ENCODE results near the gene SYT13. TPM values are rescaled to one million over a fixed set of nuclear protein-coding genes. Genes with fewer than 3 reads are reported as not detected.

Gene SYT13
- total and polyA plus RNA-seq, 11 donors: 0.61 to 7.5 (median 3.2) TPM

DNA sequence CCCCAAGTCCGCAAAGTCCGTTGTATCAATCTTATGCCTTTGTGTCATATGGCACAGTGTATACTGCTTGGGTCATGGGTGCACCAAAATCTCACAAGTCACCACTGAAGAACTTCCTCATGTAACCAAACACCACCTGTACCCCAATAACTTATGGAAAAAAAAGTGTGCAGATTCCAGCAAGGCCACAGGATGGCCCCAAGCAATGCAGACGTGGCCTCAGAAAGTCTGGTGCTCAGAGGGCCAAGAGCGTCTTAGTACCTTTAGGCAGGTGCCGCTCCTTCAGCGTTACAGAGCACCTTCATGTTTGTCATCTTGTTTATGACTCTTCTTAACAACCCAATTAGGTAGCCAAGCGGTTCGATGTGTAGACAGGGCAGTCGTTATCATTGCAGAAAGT, 74.4 kb downstream of the SYT13 start:
- H3K27ac ChIP-seq: peak overlapping the region in 1 of 12 donors; percentile 93
- no peak for DNase-seq
- H3K27me3 ChIP-seq: no peaks in the 10 kb centered on the region
- no peaks in the 10 kb centered on the region for H3K9me3 ChIP-seq
- H3K4me1 ChIP-seq: peaks cover 14 to 68% (median 32%) of the 10 kb centered on the region in 12 donors
- intact Hi-C loops (cut with DNase I): loop anchor here in 4 of 10 donors (2.0 to 5.0 kb wide), 3 partner anchors 31 to 81 kb away; partner anchors contain the start of gene PRDM11 (in 2 of the 4)
- whole genome bisulfite sequencing, 4 donors: 85 to 94% (median 91%) methylated on average over 9 of the region's 9 CpGs
- no peak overlapping the region for H3K4me3 ChIP-seq
- peaks cover 0 to 20% (median 8%) of the 10 kb centered on the region in 9 donors for H3K36me3 ChIP-seq
- no peak for TF ChIP-seq POLR2A (IDR thresholded peaks at IDR 0.05)
- TF ChIP-seq, protein P1, sequence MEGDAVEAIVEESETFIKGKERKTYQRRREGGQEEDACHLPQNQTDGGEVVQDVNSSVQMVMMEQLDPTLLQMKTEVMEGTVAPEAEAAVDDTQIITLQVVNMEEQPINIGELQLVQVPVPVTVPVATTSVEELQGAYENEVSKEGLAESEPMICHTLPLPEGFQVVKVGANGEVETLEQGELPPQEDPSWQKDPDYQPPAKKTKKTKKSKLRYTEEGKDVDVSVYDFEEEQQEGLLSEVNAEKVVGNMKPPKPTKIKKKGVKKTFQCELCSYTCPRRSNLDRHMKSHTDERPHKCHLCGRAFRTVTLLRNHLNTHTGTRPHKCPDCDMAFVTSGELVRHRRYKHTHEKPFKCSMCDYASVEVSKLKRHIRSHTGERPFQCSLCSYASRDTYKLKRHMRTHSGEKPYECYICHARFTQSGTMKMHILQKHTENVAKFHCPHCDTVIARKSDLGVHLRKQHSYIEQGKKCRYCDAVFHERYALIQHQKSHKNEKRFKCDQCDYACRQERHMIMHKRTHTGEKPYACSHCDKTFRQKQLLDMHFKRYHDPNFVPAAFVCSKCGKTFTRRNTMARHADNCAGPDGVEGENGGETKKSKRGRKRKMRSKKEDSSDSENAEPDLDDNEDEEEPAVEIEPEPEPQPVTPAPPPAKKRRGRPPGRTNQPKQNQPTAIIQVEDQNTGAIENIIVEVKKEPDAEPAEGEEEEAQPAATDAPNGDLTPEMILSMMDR (IDR thresholded peaks at IDR 0.05): no peak
- no peak for ATAC-seq

DNA sequence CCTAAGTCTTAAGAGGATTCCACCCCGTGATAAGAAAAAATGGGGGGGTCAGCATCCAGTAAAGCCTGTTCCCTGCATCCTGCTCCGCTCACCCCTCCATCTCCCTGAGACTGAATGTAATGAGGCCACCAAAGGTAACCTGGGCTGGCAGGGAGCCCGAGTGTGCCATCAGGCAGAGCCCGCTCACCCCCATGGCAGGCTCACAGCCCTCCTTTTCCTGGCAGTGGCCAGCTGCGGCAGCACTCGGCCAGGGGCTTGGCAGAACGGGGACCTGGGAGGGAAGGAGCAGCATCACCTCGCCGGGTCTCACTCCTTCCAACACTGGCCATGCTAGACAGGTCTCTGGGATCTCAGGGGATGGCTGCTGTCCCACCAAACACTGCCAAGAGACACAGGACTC, 75.3 kb downstream of the SYT13 start:
- intact Hi-C loops (cut with DNase I): loop anchor here in 5 of 10 donors (1.0 to 5.0 kb wide), 4 partner anchors 30 to 81 kb away; partner anchors contain the start of gene PRDM11 (in 3 of the 5)
- TF ChIP-seq, protein P1 (IDR thresholded peaks at IDR 0.05): no peak
- no peak for TF ChIP-seq POLR2A (IDR thresholded peaks at IDR 0.05)
- DNase-seq (peak in 1 of 5 donors; percentile 32), ATAC-seq (no peak)
- Histone ChIP-seq H3K4me1 (peaks cover 14 to 76% (median 32%) of the 10 kb centered on the region in 12 donors), H3K9me3 (no peaks in the 10 kb centered on the region), H3K36me3 (peaks cover 0 to 20% (median 8%) of the 10 kb centered on the region in 9 donors), H3K4me3 (no peak overlapping the region), H3K27me3 (no peaks in the 10 kb centered on the region), H3K27ac (peak overlapping the region; percentile 64 to 94 (median 82))
- WGBS, 4 donors: 75 to 82% (median 79%) methylated on average over 9 of the region's 9 CpGs

DNA sequence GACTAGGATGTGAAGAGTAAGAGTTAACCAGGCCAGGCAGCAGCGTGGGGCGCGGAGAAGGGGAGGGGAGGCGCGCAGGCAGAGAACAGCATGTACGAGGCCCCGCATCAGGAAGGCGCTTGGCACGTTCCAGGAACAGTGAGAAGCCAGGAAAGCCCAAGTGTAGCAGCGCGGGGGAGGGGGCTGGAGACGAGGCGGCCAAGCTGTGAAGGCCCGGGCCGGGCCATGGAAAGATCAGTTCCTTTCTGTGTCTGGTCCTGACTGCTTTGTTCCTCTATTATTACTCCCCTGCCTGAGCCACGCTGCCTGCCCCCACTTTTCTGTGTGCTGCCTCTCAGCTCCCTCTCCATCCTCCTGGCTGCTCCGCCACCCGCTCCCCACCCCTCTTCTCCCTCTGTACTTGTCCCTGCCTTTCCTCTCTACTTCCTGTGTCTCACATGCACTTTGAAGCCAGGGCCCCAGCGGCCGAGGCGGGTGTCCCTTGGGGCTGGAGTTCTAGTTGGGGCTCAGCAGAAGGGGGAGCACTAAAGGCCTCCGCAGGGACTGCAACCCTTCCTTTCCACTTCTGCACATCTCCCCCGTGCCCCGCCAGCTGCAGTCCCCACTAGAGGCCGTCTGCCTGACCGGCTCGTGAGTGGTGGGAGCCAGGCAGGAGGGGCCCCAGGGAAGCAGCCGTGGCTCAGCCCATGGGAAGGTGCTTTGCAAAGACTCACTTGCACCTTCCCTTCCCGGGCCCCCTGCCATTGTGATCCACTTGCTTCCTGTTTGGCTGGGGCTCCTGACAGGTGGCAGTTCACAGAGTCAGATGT, 76.0 kb downstream of the SYT13 start:
- ATAC-seq (peak; percentile 94 to 97 (median 96)), DNase-seq (peak; percentile 79 to 96 (median 91))
- intact Hi-C loops (cut with DNase I): loop anchor here in 5 of 10 donors (1.0 to 5.0 kb wide), 5 partner anchors 27 to 82 kb away; partner anchors contain the start of gene PRDM11 (in 4 of the 5)
- Histone ChIP-seq H3K4me1 (peaks cover 14 to 75% (median 28%) of the 10 kb centered on the region in 12 donors), H3K27ac (peak overlapping the region; percentile 64 to 94 (median 82)), H3K9me3 (no peaks in the 10 kb centered on the region), H3K27me3 (no peaks in the 10 kb centered on the region), H3K36me3 (peaks cover 0 to 21% (median 8%) of the 10 kb centered on the region in 9 donors), H3K4me3 (peak overlapping the region in 8 of 12 donors; percentile 5 to 40 (median 19))
- peak in 1 of 2 donors; percentile 35 for TF ChIP-seq POLR2A (IDR thresholded peaks at IDR 0.05)
- TF ChIP-seq, protein P1 (IDR thresholded peaks at IDR 0.05): peak in 3 of 12 donors; percentile 8 to 27 (median 21)
- 3 to 8% (median 6%) methylated on average over 29 of the region's 29 CpGs for WGBS, 4 donors
